HepG2 (cell line): ENCODE measurements around the gene MRPL34. TPM values are rescaled to one million over a fixed set of nuclear protein-coding genes. Genes with fewer than 3 reads are reported as not detected.
A peak's percentile ranks its signal among the peaks of the same experiment; 100 is the strongest.

Experiments
- ETV5 ChIP-seq: IDR thresholded peaks from 2 replicates; pipeline ENCODE4 v1.6.1; 2018; ENCODE audit warnings: missing biosample characterization, missing genetic modification reagents, inconsistent platforms, borderline replicate concordance
- FOXJ3 ChIP-seq: sonication (generic); formaldehyde crosslinking; IDR thresholded peaks from 2 replicates; pipeline ENCODE4 v1.4.0; 2020; ENCODE audit warnings: missing genetic modification reagents, mild to moderate bottlenecking, borderline replicate concordance
- GTF2F1 ChIP-seq: fragments of 150-350 bp; IDR thresholded peaks from 2 replicates; pipeline ENCODE4 v1.6.1; 2014; ENCODE audit warnings: low read length
- HHEX ChIP-seq: IDR thresholded peaks from 2 replicates; pipeline ENCODE4 v1.6.1; 2016; ENCODE audit warnings: control low read depth
- HMG20A ChIP-seq: IDR thresholded peaks from 2 replicates; pipeline ENCODE4 v1.6.1; 2016; ENCODE audit warnings: borderline replicate concordance
- HNRNPLL ChIP-seq: fragments of 200-400 bp; formaldehyde crosslinking; IDR thresholded peaks from 2 replicates; pipeline ENCODE4 v1.6.1; 2017; ENCODE audit warnings: mild to moderate bottlenecking, low read depth, low read length; ENCODE audit not compliant: poor library complexity, severe bottlenecking
- LCORL ChIP-seq, 2 experiments: fragments of 450-650 bp in 1 of 2; sonication (generic) in 1 of 2; formaldehyde crosslinking in 1 of 2; IDR thresholded peaks; 2 replicates each; pipeline versions ENCODE4 v1.5.0 to v1.6.1; 2017 to 2020; ENCODE audit warnings: antibody characterized with exemption in 1 of 2, missing genetic modification reagents in 1 of 2
- NFE2L2 ChIP-seq: fragments of 150-350 bp; IDR thresholded peaks from 2 replicates; pipeline ENCODE4 v1.6.1; 2014; ENCODE audit warnings: low read length
- NRL ChIP-seq: sonication (generic); formaldehyde crosslinking; IDR thresholded peaks from 2 replicates; pipeline ENCODE4 v1.5.0; 2020; ENCODE audit warnings: missing genetic modification reagents, mild to moderate bottlenecking, moderate library complexity, borderline replicate concordance
- PHF5A ChIP-seq: IDR thresholded peaks from one replicate; pipeline ENCODE4 v1.6.1; 2018; ENCODE audit warnings: low read depth, missing genetic modification reagents; ENCODE audit not compliant: unreplicated experiment
- RBAK ChIP-seq: sonication (generic); formaldehyde crosslinking; IDR thresholded peaks from 2 replicates; pipeline ENCODE4 v1.5.1; 2020; ENCODE audit warnings: mild to moderate bottlenecking, missing genetic modification reagents
- RORA ChIP-seq: sonication (generic); formaldehyde crosslinking; IDR thresholded peaks from 2 replicates; pipeline ENCODE4 v1.5.0; 2020; ENCODE audit warnings: mild to moderate bottlenecking, missing genetic modification reagents, moderate library complexity
- SMYD3 ChIP-seq: sonication (generic); formaldehyde crosslinking; IDR thresholded peaks from 2 replicates; pipeline ENCODE4 v1.8.1; 2023; ENCODE audit warnings: mild to moderate bottlenecking, missing genetic modification reagents
- TBX3 ChIP-seq: fragments of 450-650 bp; IDR thresholded peaks from 2 replicates; pipeline ENCODE4 v1.6.1; 2017; ENCODE audit warnings: antibody characterized with exemption, mild to moderate bottlenecking, inconsistent platforms, borderline replicate concordance
- TEAD3 ChIP-seq: optimal IDR thresholded peaks from 2 replicates; pipeline ENCODE3; 2016; ENCODE audit warnings: borderline replicate concordance
- ZBTB20 ChIP-seq: sonication (generic); formaldehyde crosslinking; IDR thresholded peaks from 2 replicates; pipeline ENCODE4 v1.8.1; 2023; ENCODE audit warnings: missing genetic modification reagents, low read depth, mild to moderate bottlenecking, borderline replicate concordance
- ZBTB21 ChIP-seq: sonication (generic); formaldehyde crosslinking; IDR thresholded peaks from 2 replicates; pipeline ENCODE4 v1.4.0; 2020; ENCODE audit warnings: missing genetic modification reagents
- ZBTB8A ChIP-seq: sonication (generic); formaldehyde crosslinking; IDR thresholded peaks from 2 replicates; pipeline ENCODE4 v1.4.0; 2020; ENCODE audit warnings: mild to moderate bottlenecking, low read depth, missing genetic modification reagents, borderline replicate concordance
- ZNF17 ChIP-seq: sonication (generic); formaldehyde crosslinking; IDR thresholded peaks from 2 replicates; pipeline ENCODE4 v1.5.0; 2020; ENCODE audit warnings: mild to moderate bottlenecking, missing genetic modification reagents
- ZNF343 ChIP-seq: sonication (generic); formaldehyde crosslinking; IDR thresholded peaks from 2 replicates; pipeline ENCODE4 v1.4.0; 2020; ENCODE audit warnings: mild to moderate bottlenecking, missing genetic modification reagents
- ZNF367 ChIP-seq: sonication (generic); formaldehyde crosslinking; IDR thresholded peaks from 2 replicates; pipeline ENCODE4 v1.4.0; 2020; ENCODE audit warnings: missing genetic modification reagents, borderline replicate concordance
- ZNF503 ChIP-seq: sonication (generic); formaldehyde crosslinking; IDR thresholded peaks from 2 replicates; pipeline ENCODE4 v1.4.0; 2020; ENCODE audit warnings: missing genetic modification reagents
- polyA plus RNA-seq, 8 experiments: library from polyadenylated mRNA; depleted of rRNA in 3 of 8; stranded (reverse) in 7 of 8; unstranded in 1 of 8; fragments of >200 nt; fragmentation: Illumina TruSeq in 4 of 8; extraction: Trizol in 4 of 8; gene quantifications; 2 replicates each; pipeline versions ENCODE4 v1.2.1 to v1.2.3, GENCODE V29; 2011 to 2016; ENCODE audit warnings: low read depth in 4 of 8, missing spikeins in 1 of 8, mixed read lengths in 1 of 8; ENCODE audit not compliant: insufficient read depth in 1 of 8
- total RNA-seq, 5 experiments: library from RNA; depleted of rRNA; stranded (reverse); fragments of >200 nt; fragmentation: Illumina TruSeq; extraction: Trizol; gene quantifications; 2 replicates each; pipeline ENCODE4 v1.2.3, GENCODE V29; 2016; ENCODE audit warnings: low read depth in 1 of 5
- TF ChIP-seq, protein P1 (sequence below): IDR thresholded peaks from 2 replicates; pipeline ENCODE4 v1.6.1; 2016
- TF ChIP-seq, protein P2 (sequence below): sonication (generic); formaldehyde crosslinking; IDR thresholded peaks from 2 replicates; pipeline ENCODE4 v1.4.0; 2020; ENCODE audit warnings: missing genetic modification reagents
- TF ChIP-seq, protein P3 (sequence below): sonication (generic); formaldehyde crosslinking; IDR thresholded peaks from 2 replicates; pipeline ENCODE4 v1.4.0; 2020; ENCODE audit warnings: mild to moderate bottlenecking, missing genetic modification reagents

MRPL34 gene
- total and polyA plus RNA-seq, 2 of the 13 experiments (the other 11 are each of a cell fraction or from before 2014, with no cell fraction given) = 74.0 to 77.3 TPM

DNA sequence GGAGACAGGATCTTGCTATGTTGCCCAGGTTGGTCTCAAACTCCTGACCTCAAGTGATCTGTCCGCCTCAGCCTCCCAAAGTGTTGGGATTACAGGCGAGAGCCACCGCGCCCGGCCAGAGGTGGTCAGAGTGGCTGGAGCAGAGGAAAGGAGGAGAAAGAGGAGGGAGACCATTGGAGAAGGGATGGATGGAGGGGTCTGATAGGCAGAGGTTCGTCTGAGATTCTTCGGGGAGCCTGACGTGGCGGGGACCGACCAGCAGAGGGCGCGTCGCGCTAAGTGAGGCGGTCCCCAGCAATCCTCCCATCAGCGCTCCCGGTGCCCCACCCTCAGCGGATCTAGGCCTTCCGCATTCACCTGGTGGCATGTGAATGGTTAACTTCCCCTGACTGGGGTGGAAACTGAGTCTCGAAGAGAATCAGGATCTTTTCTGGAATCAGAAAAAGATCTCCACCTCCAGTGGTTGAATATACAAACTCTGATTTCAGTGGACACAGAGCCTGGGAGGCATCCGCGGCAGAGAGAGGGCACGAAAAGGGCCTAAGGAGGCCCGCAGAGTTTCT, 40.5 kb downstream of the MRPL34 start (continued):
- TF ChIP-seq LCORL (IDR thresholded peaks at IDR 0.05) = no peak
- TF ChIP-seq LCORL (CRISPR knock-in tag; IDR thresholded peaks at IDR 0.05) = no peak
- no peak for TF ChIP-seq ZNF367 (CRISPR knock-in tag)
- 0 out of 2 replicates have a peak, but pooled peaks have one; percentile 41 for TF ChIP-seq NRL (CRISPR knock-in tag)
- TF ChIP-seq HHEX (CRISPR knock-in tag) = no peak
- no peak for TF ChIP-seq ETV5 (CRISPR knock-in tag)
- TF ChIP-seq ZNF503 (CRISPR knock-in tag) = no peak
- TF ChIP-seq HMG20A (CRISPR knock-in tag) = no peak
- TF ChIP-seq, protein P1, sequence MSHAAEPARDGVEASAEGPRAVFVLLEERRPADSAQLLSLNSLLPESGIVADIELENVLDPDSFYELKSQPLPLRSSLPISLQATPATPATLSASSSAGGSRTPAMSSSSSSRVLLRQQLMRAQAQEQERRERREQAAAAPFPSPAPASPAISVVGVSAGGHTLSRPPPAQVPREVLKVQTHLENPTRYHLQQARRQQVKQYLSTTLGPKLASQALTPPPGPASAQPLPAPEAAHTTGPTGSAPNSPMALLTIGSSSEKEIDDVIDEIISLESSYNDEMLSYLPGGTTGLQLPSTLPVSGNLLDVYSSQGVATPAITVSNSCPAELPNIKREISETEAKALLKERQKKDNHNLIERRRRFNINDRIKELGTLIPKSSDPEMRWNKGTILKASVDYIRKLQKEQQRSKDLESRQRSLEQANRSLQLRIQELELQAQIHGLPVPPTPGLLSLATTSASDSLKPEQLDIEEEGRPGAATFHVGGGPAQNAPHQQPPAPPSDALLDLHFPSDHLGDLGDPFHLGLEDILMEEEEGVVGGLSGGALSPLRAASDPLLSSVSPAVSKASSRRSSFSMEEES = no peak
- TF ChIP-seq ZNF17 (CRISPR knock-in tag) = no peak
- no peak for TF ChIP-seq ZBTB8A (CRISPR knock-in tag)
- no peak for TF ChIP-seq ZBTB20 (CRISPR knock-in tag)
- TF ChIP-seq ZNF343 (CRISPR knock-in tag) = no peak
- no peak for TF ChIP-seq FOXJ3
- no peak for TF ChIP-seq RBAK (CRISPR knock-in tag)
- TF ChIP-seq TEAD3 (CRISPR knock-in tag) = peak; percentile 53
- no peak for TF ChIP-seq HNRNPLL
- no peak for TF ChIP-seq RORA (CRISPR knock-in tag)
- TF ChIP-seq GTF2F1 = no peak
- no peak for TF ChIP-seq SMYD3
- TF ChIP-seq TBX3 = no peak
- TF ChIP-seq, protein P2, sequence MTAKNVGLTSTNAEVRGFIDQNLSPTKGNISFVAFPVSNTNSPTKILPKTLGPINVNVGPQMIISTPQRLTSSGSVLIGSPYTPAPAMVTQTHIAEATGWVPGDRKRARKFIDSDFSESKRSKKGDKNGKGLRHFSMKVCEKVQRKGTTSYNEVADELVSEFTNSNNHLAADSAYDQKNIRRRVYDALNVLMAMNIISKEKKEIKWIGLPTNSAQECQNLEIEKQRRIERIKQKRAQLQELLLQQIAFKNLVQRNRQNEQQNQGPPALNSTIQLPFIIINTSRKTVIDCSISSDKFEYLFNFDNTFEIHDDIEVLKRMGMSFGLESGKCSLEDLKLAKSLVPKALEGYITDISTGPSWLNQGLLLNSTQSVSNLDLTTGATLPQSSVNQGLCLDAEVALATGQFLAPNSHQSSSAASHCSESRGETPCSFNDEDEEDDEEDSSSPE (CRISPR knock-in tag) = no peak
- TF ChIP-seq NFE2L2 = no peak
- no peak for TF ChIP-seq ZBTB21 (CRISPR knock-in tag)
- TF ChIP-seq, protein P3, sequence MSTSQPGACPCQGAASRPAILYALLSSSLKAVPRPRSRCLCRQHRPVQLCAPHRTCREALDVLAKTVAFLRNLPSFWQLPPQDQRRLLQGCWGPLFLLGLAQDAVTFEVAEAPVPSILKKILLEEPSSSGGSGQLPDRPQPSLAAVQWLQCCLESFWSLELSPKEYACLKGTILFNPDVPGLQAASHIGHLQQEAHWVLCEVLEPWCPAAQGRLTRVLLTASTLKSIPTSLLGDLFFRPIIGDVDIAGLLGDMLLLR = no peak
- no peak for TF ChIP-seq PHF5A (CRISPR knock-in tag)
